Astrocyte of the spinal cord (primary cell): ENCODE measurements around the gene PDK2.

ENCODE experiments used
- DNase-seq: peaks from one replicate; pipeline ENCODE4 v3.0.0; 2011; ENCODE audit warnings: low read depth, low spot score
- H3K4me3 ChIP-seq: 2 replicates; pipeline ENCODE4 v1.5.1; 2011; ENCODE audit warnings: low read depth, mild to moderate bottlenecking, low read length, moderate library complexity
- CTCF ChIP-seq: IDR thresholded peaks from 2 replicates; pipeline ENCODE4 v1.5.1; 2012; ENCODE audit warnings: low read depth, mild to moderate bottlenecking, low read length, inconsistent platforms
- in situ Hi-C: cut with HindIII; loops from 2 replicates; pipeline ENCODE4 v1.10.0; 2017; ENCODE audit warnings: low sequenced_read_pairs

Gene PDK2

GRCh38 chr17:50076221-50076590 is 18.9 kb upstream of the PDK2 start:
- H3K4me3 ChIP-seq = no peak overlapping the region
- TF ChIP-seq CTCF = no peak
- no peak for DNase-seq
- in situ Hi-C loops = no loop called here

GRCh38 chr17:50076591-50077235 is 18.4 kb upstream of the PDK2 start:
- no peak overlapping the region for H3K4me3 ChIP-seq
- DNase-seq = no peak
- in situ Hi-C loops = no loop called here
- TF ChIP-seq CTCF = no peak

- in situ Hi-C loops = no loop called here
- DNase-seq = no peak
- no peak overlapping the region for H3K4me3 ChIP-seq
- TF ChIP-seq CTCF = no peak
Measured at GRCh38 chr17:50078430-50078829, 16.7 kb upstream of the PDK2 start.

GRCh38 chr17:50079334-50080095 is 15.6 kb upstream of the PDK2 start:
- no peak overlapping the region for H3K4me3 ChIP-seq
- no peak for DNase-seq
- peak; percentile 61 for TF ChIP-seq CTCF
- in situ Hi-C loops = no loop called here

- DNase-seq = no peak
- TF ChIP-seq CTCF = no peak
- no peak overlapping the region for H3K4me3 ChIP-seq
- in situ Hi-C loops = no loop called here
Measured at GRCh38 chr17:50080096-50080480, 15.1 kb upstream of the PDK2 start.

GRCh38 chr17:50080827-50081226 is 14.3 kb upstream of the PDK2 start:
- no peak for TF ChIP-seq CTCF
- no peak for DNase-seq
- in situ Hi-C loops = no loop called here
- no peak overlapping the region for H3K4me3 ChIP-seq
